WTC11 (cell line): Measurements from ENCODE around the gene RPS6KA4. TPM values are rescaled to one million over a fixed set of nuclear protein-coding genes. Genes with fewer than 3 reads are reported as not detected.

ENCODE experiments used
- IRF1 ChIP-seq: sonication (generic); formaldehyde crosslinking; IDR thresholded peaks from 2 replicates; pipeline ENCODE4 v1.8.0; 2023; ENCODE audit warnings: missing genetic modification reagents
- JAZF1 ChIP-seq: fragments of 250-450 bp; sonication (Bioruptor Pico); IDR thresholded peaks from 2 replicates; pipeline ENCODE4 v1.9.0; 2021; ENCODE audit warnings: moderate library complexity, mild to moderate bottlenecking, inconsistent platforms
- OVOL2 ChIP-seq: fragments of 250-450 bp; sonication (Bioruptor Pico); IDR thresholded peaks from 2 replicates; pipeline ENCODE4 v1.9.0; 2021; ENCODE audit warnings: mild to moderate bottlenecking, borderline replicate concordance
- ZNF317 ChIP-seq: sonication (generic); formaldehyde crosslinking; IDR thresholded peaks from 2 replicates; pipeline ENCODE4 v1.8.1; 2023; ENCODE audit warnings: low read depth, mild to moderate bottlenecking, moderate library complexity, missing genetic modification reagents, borderline replicate concordance
- ZNF512 ChIP-seq: sonication (generic); formaldehyde crosslinking; IDR thresholded peaks from 2 replicates; pipeline ENCODE4 v1.8.1; 2022; ENCODE audit warnings: missing genetic modification reagents, borderline replicate concordance
- total RNA-seq: library from RNA; stranded (reverse); gene quantifications from 3 replicates; pipeline ENCODE4 v1.2.3, GENCODE V29; 2021
- TF ChIP-seq, protein P1 (sequence below): fragments of 250-450 bp; sonication (Bioruptor Pico); IDR thresholded peaks from 2 replicates; pipeline ENCODE4 v2.1.2; 2022; ENCODE audit warnings: mild to moderate bottlenecking, moderate library complexity
- TF ChIP-seq, protein P2 (sequence below): fragments of 250-450 bp; sonication (Bioruptor Pico); conservative IDR thresholded peaks from 2 replicates; pipeline ENCODE4 v1.9.0; 2021; ENCODE audit warnings: mild to moderate bottlenecking
- TF ChIP-seq, protein P3 (sequence below): sonication (generic); formaldehyde crosslinking; IDR thresholded peaks from 2 replicates; pipeline ENCODE4 v1.8.1; 2023; ENCODE audit warnings: mild to moderate bottlenecking, missing genetic modification reagents, borderline replicate concordance
- TF ChIP-seq, protein P4 (sequence below): sonication (generic); formaldehyde crosslinking; conservative IDR thresholded peaks from 2 replicates; pipeline ENCODE4 v1.8.1; 2023; ENCODE audit warnings: mild to moderate bottlenecking, low read depth, missing genetic modification reagents, moderate library complexity
- TF ChIP-seq, protein P5 (sequence below): fragments of 200-600 bp; IDR thresholded peaks from 2 replicates; pipeline ENCODE4 v1.8.0; 2022; ENCODE audit warnings: antibody characterized with exemption

The RPS6KA4 gene
- total RNA-seq, 1 experiment from 2014 or later: 16.8 TPM

GRCh38 chr11:64344787-64345186, 14.2 kb upstream of the RPS6KA4 start (continued):
- TF ChIP-seq, protein P1, sequence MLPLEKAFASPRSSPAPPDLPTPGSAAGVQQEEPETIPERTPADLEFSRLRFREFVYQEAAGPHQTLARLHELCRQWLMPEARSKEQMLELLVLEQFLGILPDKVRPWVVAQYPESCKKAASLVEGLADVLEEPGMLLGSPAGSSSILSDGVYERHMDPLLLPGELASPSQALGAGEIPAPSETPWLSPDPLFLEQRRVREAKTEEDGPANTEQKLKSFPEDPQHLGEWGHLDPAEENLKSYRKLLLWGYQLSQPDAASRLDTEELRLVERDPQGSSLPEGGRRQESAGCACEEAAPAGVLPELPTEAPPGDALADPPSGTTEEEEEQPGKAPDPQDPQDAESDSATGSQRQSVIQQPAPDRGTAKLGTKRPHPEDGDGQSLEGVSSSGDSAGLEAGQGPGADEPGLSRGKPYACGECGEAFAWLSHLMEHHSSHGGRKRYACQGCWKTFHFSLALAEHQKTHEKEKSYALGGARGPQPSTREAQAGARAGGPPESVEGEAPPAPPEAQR (CRISPR knock-in tag): no peak
- TF ChIP-seq, protein P2, sequence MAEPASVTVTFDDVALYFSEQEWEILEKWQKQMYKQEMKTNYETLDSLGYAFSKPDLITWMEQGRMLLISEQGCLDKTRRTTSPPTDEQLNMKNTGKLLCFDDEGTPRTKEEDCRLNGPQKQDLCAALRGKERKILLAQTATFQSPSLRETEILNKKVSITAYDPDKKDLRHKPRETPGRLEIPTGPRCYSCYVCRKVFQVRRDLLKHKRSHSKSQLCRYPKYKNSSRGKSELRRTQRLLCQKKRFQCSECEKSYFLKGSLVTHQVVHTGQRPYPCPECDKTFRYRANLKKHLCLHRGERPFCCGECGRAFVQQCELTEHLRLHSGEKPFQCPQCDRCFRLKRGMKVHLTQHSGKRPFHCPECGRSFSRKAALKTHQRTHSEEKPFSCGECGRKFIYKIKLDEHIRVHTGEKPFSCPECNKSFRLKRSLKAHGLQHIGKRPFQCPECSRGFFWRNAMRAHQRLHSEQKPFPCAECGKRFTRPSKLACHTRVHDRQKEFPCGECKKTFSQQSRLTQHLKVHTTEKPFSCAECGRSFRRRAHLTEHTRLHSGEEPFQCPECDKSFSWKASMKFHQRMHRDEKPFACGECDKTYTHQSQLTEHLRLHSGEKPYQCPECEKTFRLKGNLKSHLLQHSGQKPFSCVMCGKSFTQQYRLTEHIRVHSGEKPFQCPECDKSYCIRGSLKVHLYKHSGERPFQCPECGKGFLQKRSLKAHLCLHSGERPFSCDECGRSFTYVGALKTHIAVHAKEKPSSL (CRISPR knock-in tag): no peak
- TF ChIP-seq OVOL2 (CRISPR knock-in tag) (no peak), ZNF512 (no peak), JAZF1 (CRISPR knock-in tag) (no peak), IRF1 (CRISPR knock-in tag) (no peak), ZNF317 (no peak)
- TF ChIP-seq, protein P3, sequence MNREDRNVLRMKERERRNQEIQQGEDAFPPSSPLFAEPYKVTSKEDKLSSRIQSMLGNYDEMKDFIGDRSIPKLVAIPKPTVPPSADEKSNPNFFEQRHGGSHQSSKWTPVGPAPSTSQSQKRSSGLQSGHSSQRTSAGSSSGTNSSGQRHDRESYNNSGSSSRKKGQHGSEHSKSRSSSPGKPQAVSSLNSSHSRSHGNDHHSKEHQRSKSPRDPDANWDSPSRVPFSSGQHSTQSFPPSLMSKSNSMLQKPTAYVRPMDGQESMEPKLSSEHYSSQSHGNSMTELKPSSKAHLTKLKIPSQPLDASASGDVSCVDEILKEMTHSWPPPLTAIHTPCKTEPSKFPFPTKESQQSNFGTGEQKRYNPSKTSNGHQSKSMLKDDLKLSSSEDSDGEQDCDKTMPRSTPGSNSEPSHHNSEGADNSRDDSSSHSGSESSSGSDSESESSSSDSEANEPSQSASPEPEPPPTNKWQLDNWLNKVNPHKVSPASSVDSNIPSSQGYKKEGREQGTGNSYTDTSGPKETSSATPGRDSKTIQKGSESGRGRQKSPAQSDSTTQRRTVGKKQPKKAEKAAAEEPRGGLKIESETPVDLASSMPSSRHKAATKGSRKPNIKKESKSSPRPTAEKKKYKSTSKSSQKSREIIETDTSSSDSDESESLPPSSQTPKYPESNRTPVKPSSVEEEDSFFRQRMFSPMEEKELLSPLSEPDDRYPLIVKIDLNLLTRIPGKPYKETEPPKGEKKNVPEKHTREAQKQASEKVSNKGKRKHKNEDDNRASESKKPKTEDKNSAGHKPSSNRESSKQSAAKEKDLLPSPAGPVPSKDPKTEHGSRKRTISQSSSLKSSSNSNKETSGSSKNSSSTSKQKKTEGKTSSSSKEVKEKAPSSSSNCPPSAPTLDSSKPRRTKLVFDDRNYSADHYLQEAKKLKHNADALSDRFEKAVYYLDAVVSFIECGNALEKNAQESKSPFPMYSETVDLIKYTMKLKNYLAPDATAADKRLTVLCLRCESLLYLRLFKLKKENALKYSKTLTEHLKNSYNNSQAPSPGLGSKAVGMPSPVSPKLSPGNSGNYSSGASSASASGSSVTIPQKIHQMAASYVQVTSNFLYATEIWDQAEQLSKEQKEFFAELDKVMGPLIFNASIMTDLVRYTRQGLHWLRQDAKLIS (CRISPR knock-in tag): no peak
- TF ChIP-seq, protein P4, sequence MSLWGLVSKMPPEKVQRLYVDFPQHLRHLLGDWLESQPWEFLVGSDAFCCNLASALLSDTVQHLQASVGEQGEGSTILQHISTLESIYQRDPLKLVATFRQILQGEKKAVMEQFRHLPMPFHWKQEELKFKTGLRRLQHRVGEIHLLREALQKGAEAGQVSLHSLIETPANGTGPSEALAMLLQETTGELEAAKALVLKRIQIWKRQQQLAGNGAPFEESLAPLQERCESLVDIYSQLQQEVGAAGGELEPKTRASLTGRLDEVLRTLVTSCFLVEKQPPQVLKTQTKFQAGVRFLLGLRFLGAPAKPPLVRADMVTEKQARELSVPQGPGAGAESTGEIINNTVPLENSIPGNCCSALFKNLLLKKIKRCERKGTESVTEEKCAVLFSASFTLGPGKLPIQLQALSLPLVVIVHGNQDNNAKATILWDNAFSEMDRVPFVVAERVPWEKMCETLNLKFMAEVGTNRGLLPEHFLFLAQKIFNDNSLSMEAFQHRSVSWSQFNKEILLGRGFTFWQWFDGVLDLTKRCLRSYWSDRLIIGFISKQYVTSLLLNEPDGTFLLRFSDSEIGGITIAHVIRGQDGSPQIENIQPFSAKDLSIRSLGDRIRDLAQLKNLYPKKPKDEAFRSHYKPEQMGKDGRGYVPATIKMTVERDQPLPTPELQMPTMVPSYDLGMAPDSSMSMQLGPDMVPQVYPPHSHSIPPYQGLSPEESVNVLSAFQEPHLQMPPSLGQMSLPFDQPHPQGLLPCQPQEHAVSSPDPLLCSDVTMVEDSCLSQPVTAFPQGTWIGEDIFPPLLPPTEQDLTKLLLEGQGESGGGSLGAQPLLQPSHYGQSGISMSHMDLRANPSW (CRISPR knock-in tag): no peak
- TF ChIP-seq, protein P5, sequence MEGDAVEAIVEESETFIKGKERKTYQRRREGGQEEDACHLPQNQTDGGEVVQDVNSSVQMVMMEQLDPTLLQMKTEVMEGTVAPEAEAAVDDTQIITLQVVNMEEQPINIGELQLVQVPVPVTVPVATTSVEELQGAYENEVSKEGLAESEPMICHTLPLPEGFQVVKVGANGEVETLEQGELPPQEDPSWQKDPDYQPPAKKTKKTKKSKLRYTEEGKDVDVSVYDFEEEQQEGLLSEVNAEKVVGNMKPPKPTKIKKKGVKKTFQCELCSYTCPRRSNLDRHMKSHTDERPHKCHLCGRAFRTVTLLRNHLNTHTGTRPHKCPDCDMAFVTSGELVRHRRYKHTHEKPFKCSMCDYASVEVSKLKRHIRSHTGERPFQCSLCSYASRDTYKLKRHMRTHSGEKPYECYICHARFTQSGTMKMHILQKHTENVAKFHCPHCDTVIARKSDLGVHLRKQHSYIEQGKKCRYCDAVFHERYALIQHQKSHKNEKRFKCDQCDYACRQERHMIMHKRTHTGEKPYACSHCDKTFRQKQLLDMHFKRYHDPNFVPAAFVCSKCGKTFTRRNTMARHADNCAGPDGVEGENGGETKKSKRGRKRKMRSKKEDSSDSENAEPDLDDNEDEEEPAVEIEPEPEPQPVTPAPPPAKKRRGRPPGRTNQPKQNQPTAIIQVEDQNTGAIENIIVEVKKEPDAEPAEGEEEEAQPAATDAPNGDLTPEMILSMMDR: no peak
- TF ChIP-seq, all 79 proteins: peak for 0
